Chondrocyte (in vitro differentiated cells): ENCODE measurements around the gene THSD7B. TPM values are rescaled to one million over a fixed set of nuclear protein-coding genes. Genes with fewer than 3 reads are reported as not detected.

ENCODE experiments used
- DNase-seq: peaks from one replicate; pipeline ENCODE4 v3.0.0; 2021; ENCODE audit warnings: mixed read lengths, low spot score
- H3K27ac Mint-ChIP-seq: one replicate; pipeline ENCODE4 v1.8.0; 2021; ENCODE audit warnings: mild to moderate bottlenecking, moderate library complexity, mixed read lengths; ENCODE audit not compliant: unreplicated experiment
- H3K27me3 Mint-ChIP-seq: 2 replicates; pipeline ENCODE4 v1.8.0; 2021; ENCODE audit warnings: low read depth, mixed read lengths
- H3K36me3 Mint-ChIP-seq: 2 replicates; pipeline ENCODE4 v1.8.0; 2021; ENCODE audit warnings: low read depth, mixed read lengths
- H3K4me1 Mint-ChIP-seq: 2 replicates; pipeline ENCODE4 v1.8.0; 2021; ENCODE audit warnings: low read depth, mild to moderate bottlenecking, mixed read lengths
- H3K4me3 Mint-ChIP-seq: one replicate; pipeline ENCODE4 v1.8.0; 2021; ENCODE audit warnings: mild to moderate bottlenecking, moderate library complexity, mixed read lengths; ENCODE audit not compliant: unreplicated experiment
- H3K9me3 Mint-ChIP-seq: 2 replicates; pipeline ENCODE4 v1.8.0; 2021; ENCODE audit warnings: low read depth, mixed read lengths
- CTCF ChIP-seq: fragments of 200-600 bp; sonication (generic); IDR thresholded peaks from 2 replicates; pipeline ENCODE4 v1.5.0; 2021; ENCODE audit warnings: antibody characterized with exemption, mild to moderate bottlenecking, moderate library complexity
- total RNA-seq: library from RNA; stranded (reverse); gene quantifications from 3 replicates; pipeline ENCODE4 v1.2.1, GENCODE V29; 2021

The THSD7B gene
- total RNA-seq, 1 donor from 2014 or later, result not detected

GRCh38 chr2:137590102-137590501 lies 824.8 kb downstream of the THSD7B start:
- H3K4me3 Mint-ChIP-seq, result no peak overlapping the region
- no peaks in the 10 kb centered on the region for H3K36me3 Mint-ChIP-seq
- H3K4me1 Mint-ChIP-seq, result no peaks in the 10 kb centered on the region
- peaks cover 2% of the 10 kb centered on the region for H3K27me3 Mint-ChIP-seq
- no peak for DNase-seq
- H3K27ac Mint-ChIP-seq, result no peak overlapping the region
- H3K9me3 Mint-ChIP-seq, result peaks cover 11% of the 10 kb centered on the region
- no peak for TF ChIP-seq CTCF

DNA sequence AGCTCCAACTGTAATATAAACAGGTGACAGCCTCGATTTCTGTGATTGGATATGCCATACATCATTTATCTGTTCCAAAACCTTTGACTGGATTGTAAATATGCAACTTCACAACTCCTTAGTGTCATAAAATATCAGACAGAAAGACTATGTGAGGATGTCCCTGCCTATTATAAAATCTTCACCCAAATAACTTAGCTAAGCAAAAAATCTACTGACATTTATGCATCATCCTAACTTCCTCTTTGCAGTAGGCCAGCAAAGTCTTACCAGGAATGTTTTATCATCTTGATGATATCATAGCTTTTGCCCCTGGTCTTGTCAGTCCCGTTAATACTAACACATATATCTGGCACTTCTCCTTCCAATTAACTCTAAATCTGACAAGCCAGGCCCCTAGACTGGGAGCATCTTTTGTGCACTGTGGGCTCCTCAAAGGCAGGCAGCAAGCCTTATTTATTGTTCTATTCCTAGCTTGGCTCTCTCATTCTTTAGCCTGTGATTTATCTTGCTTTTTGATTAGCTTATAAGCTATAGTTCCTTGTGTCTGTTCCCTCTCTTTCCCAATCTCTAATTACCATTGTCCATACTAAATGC lies 842.5 kb downstream of the THSD7B start:
- Mint-ChIP-seq H3K27me3 (no peaks in the 10 kb centered on the region), H3K27ac (no peak overlapping the region), H3K4me1 (no peaks in the 10 kb centered on the region), H3K4me3 (no peak overlapping the region), H3K9me3 (peaks cover 2% of the 10 kb centered on the region), H3K36me3 (no peaks in the 10 kb centered on the region)
- no peak for TF ChIP-seq CTCF
- no peak for DNase-seq

DNA sequence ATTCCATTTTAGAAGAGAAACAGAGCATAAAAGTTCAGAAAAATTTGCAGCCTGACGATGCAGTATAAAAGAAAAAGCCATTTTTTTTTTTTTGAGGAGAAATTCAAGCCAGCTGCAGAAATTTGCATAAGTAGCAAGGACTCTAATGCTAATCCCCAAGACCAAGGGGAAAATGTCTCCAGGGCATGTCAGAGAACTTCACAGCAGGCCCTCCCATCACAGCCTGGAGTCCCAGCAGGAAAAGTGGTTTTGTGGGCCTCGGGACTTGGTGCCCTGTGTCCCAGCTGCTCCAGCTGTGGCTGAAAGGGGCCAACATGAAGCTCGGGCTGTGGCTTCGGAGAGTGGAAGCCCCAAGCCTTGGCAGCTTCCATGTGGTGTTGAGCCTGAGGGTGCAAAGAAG lies 873.6 kb downstream of the THSD7B start:
- no peaks in the 10 kb centered on the region for H3K9me3 Mint-ChIP-seq
- no peak for TF ChIP-seq CTCF
- no peak for DNase-seq
- H3K27me3 Mint-ChIP-seq, result peaks cover 2% of the 10 kb centered on the region
- no peaks in the 10 kb centered on the region for H3K36me3 Mint-ChIP-seq
- no peak overlapping the region for H3K27ac Mint-ChIP-seq
- H3K4me3 Mint-ChIP-seq, result no peak overlapping the region
- H3K4me1 Mint-ChIP-seq, result no peaks in the 10 kb centered on the region

- TF ChIP-seq CTCF, result no peak
- H3K27me3 Mint-ChIP-seq, result peaks cover 2% of the 10 kb centered on the region
- H3K4me1 Mint-ChIP-seq, result no peaks in the 10 kb centered on the region
- no peaks in the 10 kb centered on the region for H3K9me3 Mint-ChIP-seq
- no peaks in the 10 kb centered on the region for H3K36me3 Mint-ChIP-seq
- no peak overlapping the region for H3K27ac Mint-ChIP-seq
- DNase-seq, result no peak
- H3K4me3 Mint-ChIP-seq, result no peak overlapping the region
Observed at GRCh38 chr2:137644731-137645130, 879.4 kb downstream of the THSD7B start.

DNA sequence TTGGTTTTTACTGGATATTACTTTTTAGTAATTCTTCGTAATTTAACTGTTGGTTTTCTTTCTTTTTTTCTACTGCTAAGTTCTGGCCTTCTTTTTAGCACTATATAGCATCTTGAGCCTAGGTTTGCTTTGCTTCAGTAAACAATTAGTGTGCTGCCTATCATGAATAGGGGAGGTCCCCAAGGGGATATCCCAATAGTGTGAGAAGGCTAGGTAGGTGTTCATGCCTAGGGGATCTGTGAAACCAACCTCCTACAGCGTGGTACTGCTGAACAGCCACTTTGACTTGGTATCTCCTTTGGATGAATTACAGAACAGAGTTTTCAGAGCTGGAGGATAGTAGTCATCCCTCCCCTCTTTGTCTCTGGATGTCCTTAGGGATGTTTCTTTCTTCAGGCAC lies 888.7 kb downstream of the THSD7B start:
- no peak overlapping the region for H3K4me3 Mint-ChIP-seq

More for the DNA sequence above, 888.7 kb downstream of the THSD7B start:
- DNase-seq, result no peak
- no peak for TF ChIP-seq CTCF
- Mint-ChIP-seq H3K36me3 (no peaks in the 10 kb centered on the region), H3K27ac (no peak overlapping the region), H3K4me1 (no peaks in the 10 kb centered on the region), H3K9me3 (no peaks in the 10 kb centered on the region), H3K27me3 (peaks cover 3% of the 10 kb centered on the region)
